A549 (cell line): ENCODE results near the gene IRF6. TPM values are rescaled to one million over a fixed set of nuclear protein-coding genes. Genes with fewer than 3 reads are reported as not detected.

Experiments
- ATAC-seq, 2 experiments: fragments of 200-7000 bp in 1 of 2; fragments of >200 bp in 1 of 2; cut with Nextera tagmentation in 1 of 2; cut with Tn5 transposase in 1 of 2; 3 replicates each; pipeline versions ENCODE4 v1.8.0 to v1.9.1; 2018 to 2020; ENCODE audit warnings: mild to moderate bottlenecking in 1 of 2, moderate library complexity in 1 of 2
- CTCF ChIA-PET: fragments of 300-600 bp; sonication (Branson Sonifier 250); formaldehyde crosslinking; extraction: SDS; loops from one replicate; lab custom pipeline; 2021; ENCODE audit warnings: antibody characterized with exemption, inconsistent platforms; lab: Yijun Ruan, JAX
- POLR2A ChIA-PET: fragments of 350-600 bp; formaldehyde crosslinking; extraction: SDS; loops from one replicate; lab custom pipeline; 2021; ENCODE audit warnings: antibody characterized with exemption, inconsistent platforms; lab: Yijun Ruan, JAX
- DNase-seq, 2 experiments: peaks; one replicate each; pipeline versions ENCODE4 v3.0.0 to v3.0.0-alpha.2; 2011 to 2016; ENCODE audit warnings: low read depth in 1 of 2, low spot score in 1 of 2
- FAIRE-seq: peaks from 2 replicates; lab custom pipeline; 2011; peaks lifted over from hg19 to GRCh38; lab: Jason Lieb, UNC
- H3K27ac ChIP-seq, 2 experiments: fragments of >200 bp; sonication (Bioruptor Twin); formaldehyde crosslinking; 3 replicates each; pipeline ENCODE4 v1.5.1; 2016 to 2017
- H3K4me1 ChIP-seq: fragments of >200 bp; sonication (Bioruptor Twin); formaldehyde crosslinking; 3 replicates; pipeline ENCODE4 v1.6.1; 2016
- H3K4me2 ChIP-seq: fragments of >200 bp; sonication (Bioruptor Twin); formaldehyde crosslinking; 3 replicates; pipeline ENCODE4 v1.6.1; 2016
- H3K4me3 ChIP-seq: fragments of >200 bp; sonication (Bioruptor Twin); formaldehyde crosslinking; 3 replicates; pipeline ENCODE4 v1.5.1; 2016
- H3K9me3 ChIP-seq: fragments of >200 bp; sonication (Bioruptor Twin); formaldehyde crosslinking; 3 replicates; pipeline ENCODE4 v1.6.1; 2016
- ATOH8 ChIP-seq: fragments of 250-450 bp; sonication (Bioruptor Pico); IDR thresholded peaks from 2 replicates; pipeline ENCODE4 v1.5.0; 2020; ENCODE audit warnings: low read depth, mild to moderate bottlenecking, moderate library complexity
- BCL3 ChIP-seq: fragments of >200 bp; sonication (Bioruptor Twin); formaldehyde crosslinking; IDR thresholded peaks from 3 replicates; pipeline ENCODE4 v1.6.1; 2016
- CBX8 ChIP-seq: fragments of 200-600 bp; sonication (generic); IDR thresholded peaks from 2 replicates; pipeline ENCODE4 v1.6.1; 2016
- CHD2 ChIP-seq: fragments of 150-350 bp; IDR thresholded peaks from 2 replicates; pipeline ENCODE4 v1.6.1; 2014; ENCODE audit warnings: low read length; ENCODE audit not compliant: partially characterized antibody
- CHD4 ChIP-seq: fragments of 200-600 bp; sonication (generic); IDR thresholded peaks from 2 replicates; pipeline ENCODE4 v1.6.1; 2016; ENCODE audit warnings: antibody characterized with exemption, mild to moderate bottlenecking, borderline replicate concordance
- EHMT2 ChIP-seq: fragments of 200-600 bp; sonication (generic); IDR thresholded peaks from 2 replicates; pipeline ENCODE4 v1.6.1; 2016; ENCODE audit warnings: antibody characterized with exemption, low read depth, mild to moderate bottlenecking, moderate library complexity
- ELK1 ChIP-seq: fragments of 150-350 bp; IDR thresholded peaks from 2 replicates; pipeline ENCODE4 v1.6.1; 2014; ENCODE audit warnings: low read depth, mild to moderate bottlenecking, low read length
- ESRRA ChIP-seq: fragments of 150-350 bp; IDR thresholded peaks from 2 replicates; pipeline ENCODE4 v1.6.1; 2014; ENCODE audit warnings: mild to moderate bottlenecking, low read length, borderline replicate concordance
- FOSB ChIP-seq: fragments of 250-450 bp; sonication (Bioruptor Pico); IDR thresholded peaks from 2 replicates; pipeline ENCODE4 v1.5.0; 2020; ENCODE audit warnings: mild to moderate bottlenecking, moderate library complexity
- GATA3 ChIP-seq: IDR thresholded peaks from 2 replicates; pipeline ENCODE4 v1.6.1; 2012; ENCODE audit warnings: borderline replicate concordance
- JUN ChIP-seq, 2 experiments: fragments of >200 bp; sonication (Bioruptor Twin); formaldehyde crosslinking; IDR thresholded peaks; 2 replicates in 1 of 2; 3 replicates in 1 of 2; pipeline ENCODE4 v1.6.1; 2016 to 2017
- KDM1A ChIP-seq: fragments of 200-600 bp; sonication (generic); IDR thresholded peaks from 2 replicates; pipeline ENCODE4 v1.6.1; 2016; ENCODE audit warnings: low read depth, mild to moderate bottlenecking
- KDM5A ChIP-seq: fragments of 200-600 bp; sonication (generic); IDR thresholded peaks from 2 replicates; pipeline ENCODE4 v1.6.1; 2016; ENCODE audit warnings: antibody characterized with exemption, mild to moderate bottlenecking
- NPAS2 ChIP-seq: fragments of 250-450 bp; sonication (Bioruptor Pico); IDR thresholded peaks from 2 replicates; pipeline ENCODE4 v1.8.0; 2022; ENCODE audit warnings: mild to moderate bottlenecking, moderate library complexity, borderline replicate concordance
- NR3C1 ChIP-seq: fragments of >200 bp; sonication (Bioruptor Twin); formaldehyde crosslinking; IDR thresholded peaks from 3 replicates; pipeline ENCODE4 v1.6.1; 2017
- PHF8 ChIP-seq: fragments of 200-600 bp; sonication (generic); IDR thresholded peaks from 2 replicates; pipeline ENCODE4 v1.6.1; 2016; ENCODE audit warnings: low read depth, mild to moderate bottlenecking, antibody characterized with exemption, moderate library complexity, borderline replicate concordance
- POLR2AphosphoS2 ChIP-seq: conservative IDR thresholded peaks from 2 replicates; pipeline ENCODE4 v1.6.1; 2012; ENCODE audit warnings: low read length, improper control_type of control experiment, inconsistent platforms
- RARB ChIP-seq: fragments of 250-450 bp; sonication (Bioruptor Pico); IDR thresholded peaks from 2 replicates; pipeline ENCODE4 v1.8.0; 2021; ENCODE audit warnings: mild to moderate bottlenecking, moderate library complexity
- RCOR1 ChIP-seq: fragments of 150-350 bp; IDR thresholded peaks from 2 replicates; pipeline ENCODE4 v1.6.1; 2014; ENCODE audit warnings: antibody characterized with exemption, low read length, low read depth
- RFX5 ChIP-seq: fragments of 450-650 bp; IDR thresholded peaks from 2 replicates; pipeline ENCODE4 v1.7.1; 2014; ENCODE audit warnings: antibody characterized with exemption, mild to moderate bottlenecking, moderate library complexity
- RNF2 ChIP-seq: fragments of 200-600 bp; sonication (generic); IDR thresholded peaks from 2 replicates; pipeline ENCODE4 v1.6.1; 2016; ENCODE audit warnings: low read depth, mild to moderate bottlenecking, antibody characterized with exemption, moderate library complexity, borderline replicate concordance
- SMC3 ChIP-seq: fragments of >200 bp; sonication (Bioruptor Twin); formaldehyde crosslinking; IDR thresholded peaks from 3 replicates; pipeline ENCODE4 v1.6.1; 2018; ENCODE audit warnings: inconsistent platforms
- TFCP2L1 ChIP-seq: fragments of 250-450 bp; sonication (Bioruptor Pico); IDR thresholded peaks from 2 replicates; pipeline ENCODE4 v1.5.0; 2021; ENCODE audit warnings: mild to moderate bottlenecking
- ZC3H11A ChIP-seq: fragments of 450-650 bp; IDR thresholded peaks from 2 replicates; pipeline ENCODE4 v1.6.1; 2014; ENCODE audit warnings: antibody characterized with exemption, mild to moderate bottlenecking
- ZNF302 ChIP-seq: fragments of 250-450 bp; sonication (Bioruptor Pico); IDR thresholded peaks from 2 replicates; pipeline ENCODE4 v1.9.0; 2021; ENCODE audit warnings: inconsistent platforms, mild to moderate bottlenecking, moderate library complexity
- WGBS: methylation state at CpG from one replicate; pipeline ENCODE4 v1.1.6; 2017; ENCODE audit errors: missing lambda C conversion rate; 5-methylcytosine and 5-hydroxymethylcytosine counted together
- polyA plus RNA-seq, 4 experiments: library from polyadenylated mRNA; depleted of rRNA in 3 of 4; stranded (reverse); fragments of >200 nt; fragmentation: RNase III in 1 of 4; extraction: RNeasy Plus Mini Kit Qiagen cat#74134 plus additional on column Dnase treatment in 1 of 4; gene quantifications; 2 replicates in 3 of 4; 3 replicates in 1 of 4; pipeline ENCODE4 v1.2.3, GENCODE V29; 2011 to 2017
- TF ChIP-seq, protein P1 (sequence below): IDR thresholded peaks from 2 replicates; pipeline ENCODE4 v1.6.1; 2012; ENCODE audit warnings: low read depth, borderline replicate concordance
- TF ChIP-seq, protein P2 (sequence below): IDR thresholded peaks from 2 replicates; pipeline ENCODE4 v1.6.1; 2012

The IRF6 gene
- polyA plus RNA-seq, 2 of the 4 experiments (the other 2 are of a cell fraction): 0.08 to 0.22 TPM

DNA sequence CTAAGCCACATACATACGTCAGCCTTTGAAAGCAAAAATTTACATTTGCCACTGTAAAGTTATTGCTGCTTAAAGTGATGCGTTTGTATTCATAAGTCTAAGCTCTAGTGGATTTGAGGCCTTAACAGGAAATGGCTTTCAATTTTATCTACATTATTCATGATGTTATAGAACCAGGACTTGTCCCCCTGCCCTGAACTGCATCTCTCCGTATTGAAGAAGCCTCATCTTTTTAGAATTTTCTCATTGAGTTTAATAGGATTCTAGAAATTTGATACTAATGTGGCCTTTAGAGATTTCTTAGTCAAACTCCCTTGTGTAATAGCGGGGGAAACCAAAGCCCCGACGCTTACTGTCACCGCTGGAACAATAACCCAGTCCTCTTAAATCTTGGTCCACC lies 31.7 kb upstream of the IRF6 start:
- Histone ChIP-seq H3K4me3 (no peak overlapping the region), H3K9me3 (no peaks in the 10 kb centered on the region), H3K4me2 (no peak overlapping the region), H3K27ac (no peak overlapping the region), H3K4me1 (peaks cover 24% of the 10 kb centered on the region)
- no peak for FAIRE-seq
- 95% methylated on average over 7 of the region's 7 CpGs for WGBS
- DNase-seq: no peak
- ChIA-PET CTCF (interaction anchor here (0.7 to 12.5 kb wide), 6 partner anchors 10 to 147 kb away, joined by 3 to 114 read pairs (median 5); partner anchors contain the start of gene UTP25), POLR2A (interaction anchor here (1.8 kb wide), 1 partner anchor 10 kb away, joined by 5 read pairs; the partner anchor contains the start of gene UTP25)
- no peak for ATAC-seq
- TF ChIP-seq KDM5A (no peak), RNF2 (no peak), NR3C1 (no peak), CHD4 (no peak), RFX5 (no peak), CHD2 (no peak), BCL3 (no peak), EHMT2 (no peak), FOSB (CRISPR knock-in tag) (no peak), JUN (IDR thresholded peaks at IDR 0.05) (no peak), RCOR1 (no peak)
- TF ChIP-seq, protein P1, sequence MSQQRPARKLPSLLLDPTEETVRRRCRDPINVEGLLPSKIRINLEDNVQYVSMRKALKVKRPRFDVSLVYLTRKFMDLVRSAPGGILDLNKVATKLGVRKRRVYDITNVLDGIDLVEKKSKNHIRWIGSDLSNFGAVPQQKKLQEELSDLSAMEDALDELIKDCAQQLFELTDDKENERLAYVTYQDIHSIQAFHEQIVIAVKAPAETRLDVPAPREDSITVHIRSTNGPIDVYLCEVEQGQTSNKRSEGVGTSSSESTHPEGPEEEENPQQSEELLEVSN: no peak

GRCh38 chr1:209835782-209836298 lies 29.9 kb upstream of the IRF6 start:
- ChIA-PET CTCF (interaction anchor here (1.0 to 12.5 kb wide), 3 partner anchors 11 to 23 kb away, joined by 5 to 114 read pairs (median 31); partner anchors contain the start of gene UTP25), POLR2A (interaction anchor here (1.8 kb wide), 1 partner anchor 8 kb away, joined by 5 read pairs; the partner anchor contains the start of gene UTP25)
- H3K4me2 ChIP-seq: no peak overlapping the region
- peaks cover 24% of the 10 kb centered on the region for H3K4me1 ChIP-seq
- FAIRE-seq (no peak), DNase-seq (no peak), ATAC-seq (no peak)
- no peak overlapping the region for H3K27ac ChIP-seq
- no peaks in the 10 kb centered on the region for H3K9me3 ChIP-seq
- no peak overlapping the region for H3K4me3 ChIP-seq
- TF ChIP-seq, protein P2, sequence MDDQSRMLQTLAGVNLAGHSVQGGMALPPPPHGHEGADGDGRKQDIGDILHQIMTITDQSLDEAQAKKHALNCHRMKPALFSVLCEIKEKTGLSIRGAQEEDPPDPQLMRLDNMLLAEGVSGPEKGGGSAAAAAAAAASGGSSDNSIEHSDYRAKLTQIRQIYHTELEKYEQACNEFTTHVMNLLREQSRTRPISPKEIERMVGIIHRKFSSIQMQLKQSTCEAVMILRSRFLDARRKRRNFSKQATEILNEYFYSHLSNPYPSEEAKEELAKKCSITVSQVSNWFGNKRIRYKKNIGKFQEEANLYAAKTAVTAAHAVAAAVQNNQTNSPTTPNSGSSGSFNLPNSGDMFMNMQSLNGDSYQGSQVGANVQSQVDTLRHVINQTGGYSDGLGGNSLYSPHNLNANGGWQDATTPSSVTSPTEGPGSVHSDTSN: no peak
- TF ChIP-seq CHD2 (no peak), NPAS2 (CRISPR knock-in tag) (no peak), PHF8 (no peak), ESRRA (no peak), RARB (CRISPR knock-in tag) (no peak), FOSB (CRISPR knock-in tag) (no peak), GATA3 (no peak), TFCP2L1 (CRISPR knock-in tag) (no peak), CBX8 (no peak), ZNF302 (no peak)

DNA sequence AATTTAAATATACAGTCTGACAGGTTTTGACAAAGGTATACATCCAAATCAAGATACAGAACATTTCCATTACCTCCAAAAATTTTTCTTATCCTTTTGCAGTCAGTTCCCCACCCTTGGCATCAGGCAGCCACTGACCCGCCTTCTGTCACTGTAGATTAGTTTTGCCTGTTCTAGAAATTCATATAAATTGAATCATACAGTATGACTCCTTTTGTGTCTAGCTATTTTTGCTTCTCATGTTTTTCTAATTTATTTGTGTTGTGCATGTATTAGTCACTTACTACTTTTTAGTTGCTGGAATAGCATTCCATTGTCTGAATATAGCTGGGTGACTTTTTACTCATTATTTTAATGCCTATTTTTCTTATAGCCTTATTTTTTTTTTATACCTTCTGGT lies 25.7 kb upstream of the IRF6 start:
- FAIRE-seq (no peak), DNase-seq (no peak), ATAC-seq (no peak)
- WGBS: 88% methylated on average over 1 of the region's 1 CpG
- Histone ChIP-seq H3K27ac (no peak overlapping the region), H3K9me3 (no peaks in the 10 kb centered on the region), H3K4me1 (peaks cover 25% of the 10 kb centered on the region), H3K4me3 (no peak overlapping the region), H3K4me2 (no peak overlapping the region)
- CTCF ChIA-PET: interaction anchor here (1.1 to 12.5 kb wide), 2 partner anchors 7 to 14 kb away, joined by 3 to 114 read pairs; partner anchors contain the start of gene UTP25
- POLR2A ChIA-PET: no interaction called here
- TF ChIP-seq, protein P2: no peak
- TF ChIP-seq POLR2AphosphoS2 (no peak), FOSB (CRISPR knock-in tag) (no peak), EHMT2 (no peak), ATOH8 (CRISPR knock-in tag) (no peak), KDM1A (no peak), SMC3 (no peak), KDM5A (no peak), ZC3H11A (no peak), ELK1 (no peak)
